AG04450 (cell line): ENCODE data around the gene CENPP. TPM values are rescaled to one million over a fixed set of nuclear protein-coding genes. Genes with fewer than 3 reads are reported as not detected.
"Not testable (repeated sequence)": the region's sequence is repeated elsewhere in the genome, so short reads cannot be mapped to it uniquely, and the experiment has no call there.

Experiments
- CTCF ChIA-PET: fragments of 300-600, 350-600 bp; formaldehyde crosslinking; extraction: SDS; loops from one replicate; lab custom pipeline; 2022; ENCODE audit warnings: antibody characterized with exemption, inconsistent platforms; lab: Charles Lee
- POLR2A ChIA-PET: fragments of 350-600 bp; formaldehyde crosslinking; extraction: SDS; loops from one replicate; lab custom pipeline; 2021; ENCODE audit warnings: antibody characterized with exemption, inconsistent platforms; lab: Yijun Ruan, JAX
- DNase-seq: peaks from one replicate; pipeline ENCODE4 v3.0.0-alpha.2; 2011; ENCODE audit warnings: low read depth, low spot score
- H3K27ac ChIP-seq: one replicate; pipeline ENCODE4 v1.5.1; 2012; ENCODE audit warnings: low read depth, low read length, control low read depth
- H3K27me3 ChIP-seq: one replicate; pipeline ENCODE4 v1.6.0; 2012; ENCODE audit warnings: low read length; ENCODE audit not compliant: control insufficient read depth, insufficient read depth
- H3K4me3 ChIP-seq: 2 replicates; pipeline ENCODE4 v1.5.1; 2011; ENCODE audit warnings: mild to moderate bottlenecking, low read depth, low read length, control low read depth
- H3K9me3 ChIP-seq: 2 replicates; pipeline ENCODE4 v1.5.1; 2012; ENCODE audit warnings: low read length; ENCODE audit not compliant: control insufficient read depth, insufficient read depth
- polyA plus RNA-seq: library from polyadenylated mRNA; depleted of rRNA; stranded (reverse); fragments of >200 nt; gene quantifications from 2 replicates; pipeline ENCODE4 v1.2.3, GENCODE V29; 2011
- TF ChIP-seq, protein P1 (sequence below): IDR thresholded peaks from 2 replicates; pipeline ENCODE4 v1.5.1; 2011; ENCODE audit warnings: low read depth, low read length, control low read depth, inconsistent platforms

The CENPP gene
- polyA plus RNA-seq, 1 experiment = 4.4 TPM

- DNase-seq = no peak
- Histone ChIP-seq H3K27ac (no peak overlapping the region), H3K9me3 (no peaks in the 10 kb centered on the region), H3K27me3 (no peaks in the 10 kb centered on the region), H3K4me3 (no peak overlapping the region)
- CTCF ChIA-PET = no interaction called here
- TF ChIP-seq, protein P1, sequence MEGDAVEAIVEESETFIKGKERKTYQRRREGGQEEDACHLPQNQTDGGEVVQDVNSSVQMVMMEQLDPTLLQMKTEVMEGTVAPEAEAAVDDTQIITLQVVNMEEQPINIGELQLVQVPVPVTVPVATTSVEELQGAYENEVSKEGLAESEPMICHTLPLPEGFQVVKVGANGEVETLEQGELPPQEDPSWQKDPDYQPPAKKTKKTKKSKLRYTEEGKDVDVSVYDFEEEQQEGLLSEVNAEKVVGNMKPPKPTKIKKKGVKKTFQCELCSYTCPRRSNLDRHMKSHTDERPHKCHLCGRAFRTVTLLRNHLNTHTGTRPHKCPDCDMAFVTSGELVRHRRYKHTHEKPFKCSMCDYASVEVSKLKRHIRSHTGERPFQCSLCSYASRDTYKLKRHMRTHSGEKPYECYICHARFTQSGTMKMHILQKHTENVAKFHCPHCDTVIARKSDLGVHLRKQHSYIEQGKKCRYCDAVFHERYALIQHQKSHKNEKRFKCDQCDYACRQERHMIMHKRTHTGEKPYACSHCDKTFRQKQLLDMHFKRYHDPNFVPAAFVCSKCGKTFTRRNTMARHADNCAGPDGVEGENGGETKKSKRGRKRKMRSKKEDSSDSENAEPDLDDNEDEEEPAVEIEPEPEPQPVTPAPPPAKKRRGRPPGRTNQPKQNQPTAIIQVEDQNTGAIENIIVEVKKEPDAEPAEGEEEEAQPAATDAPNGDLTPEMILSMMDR = no peak
- POLR2A ChIA-PET = no interaction called here
These were observed 80.7 kb downstream of the CENPP start for GRCh38 chr9:92406477-92406876.

DNA sequence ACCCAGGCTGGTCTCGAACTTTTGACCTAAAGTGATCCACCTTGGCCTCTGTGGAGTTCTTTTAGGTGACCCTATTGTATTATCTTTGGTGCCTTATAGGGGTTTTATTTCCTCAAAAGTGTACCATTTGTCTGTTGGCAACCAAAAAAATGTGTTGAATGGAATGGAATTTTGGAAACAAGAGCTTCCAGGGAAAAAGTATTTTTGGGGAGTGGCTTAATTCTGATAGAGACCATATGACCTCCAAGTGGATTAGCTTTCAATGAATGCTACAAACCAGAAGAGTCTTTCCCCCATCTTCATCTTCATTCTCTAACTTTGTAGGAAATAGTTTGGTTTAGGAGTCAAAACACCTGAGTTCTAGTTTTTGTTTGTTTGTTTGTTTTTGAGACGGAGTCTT lies 82.1 kb downstream of the CENPP start:
- no peak overlapping the region for H3K27ac ChIP-seq
- H3K4me3 ChIP-seq = no peak overlapping the region
- H3K27me3 ChIP-seq = no peaks in the 10 kb centered on the region
- no peak for DNase-seq
- ChIA-PET POLR2A (no interaction called here), CTCF (no interaction called here)
- TF ChIP-seq, protein P1 = no peak
- no peaks in the 10 kb centered on the region for H3K9me3 ChIP-seq

- Histone ChIP-seq H3K27ac (no peak overlapping the region), H3K27me3 (no peaks in the 10 kb centered on the region), H3K9me3 (no peaks in the 10 kb centered on the region), H3K4me3 (no peak overlapping the region)
- POLR2A ChIA-PET = no interaction called here
- no peak for DNase-seq
- CTCF ChIA-PET = no interaction called here
- TF ChIP-seq, protein P1 = no peak
These were observed 83.2 kb downstream of the CENPP start for GRCh38 chr9:92408747-92409478.

DNA sequence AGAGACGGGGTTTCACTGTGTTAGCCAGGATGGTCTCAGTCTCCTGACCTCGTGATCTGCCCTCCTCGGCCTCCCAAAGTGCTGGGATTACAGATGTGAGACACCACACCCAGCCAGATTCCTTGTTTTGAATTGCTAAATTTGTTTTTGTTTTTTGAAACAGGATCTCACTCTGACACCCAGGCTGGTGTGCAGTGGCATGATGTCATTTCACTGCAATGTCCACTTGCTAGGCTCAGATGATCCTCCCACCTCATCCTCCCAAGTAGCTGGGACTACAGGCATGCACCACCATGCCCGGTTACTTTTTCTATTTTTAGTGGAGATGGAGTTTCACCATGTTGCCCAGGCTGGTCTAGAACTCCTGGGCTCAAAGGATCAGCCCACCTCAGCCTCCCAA lies 85.4 kb downstream of the CENPP start:
- CTCF ChIA-PET = interaction anchor here (1.3 kb wide), 1 partner anchor 67 kb away, joined by 3 read pairs; no protein-coding TSS in a partner anchor

DNA sequence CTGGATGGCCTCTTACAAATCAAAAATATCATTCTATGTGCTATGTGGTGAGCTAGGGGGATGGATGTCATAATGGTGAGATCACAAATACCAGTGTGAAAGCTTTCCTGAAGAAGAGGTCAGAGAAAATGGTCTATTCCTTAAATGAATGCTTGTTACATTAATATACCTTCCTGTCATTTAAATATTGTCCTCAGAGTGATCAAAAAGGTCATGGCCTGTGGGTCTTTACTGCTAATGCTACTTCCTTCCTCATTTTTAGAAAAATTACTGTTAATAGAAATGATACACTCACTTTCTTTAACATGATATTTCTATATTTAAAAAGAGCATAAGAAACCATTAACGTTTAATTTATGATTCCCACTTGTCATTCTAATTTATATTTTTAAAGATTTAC lies 88.8 kb downstream of the CENPP start:
- Histone ChIP-seq H3K27me3 (no peaks in the 10 kb centered on the region), H3K27ac (no peak overlapping the region), H3K4me3 (no peak overlapping the region), H3K9me3 (no peaks in the 10 kb centered on the region)
- TF ChIP-seq, protein P1 = no peak
- POLR2A ChIA-PET = no interaction called here
- DNase-seq = no peak
- CTCF ChIA-PET = no interaction called here

More for the DNA sequence above, 85.4 kb downstream of the CENPP start:
- H3K27ac ChIP-seq, H3K4me3 ChIP-seq, DNase-seq, H3K27me3 ChIP-seq, POLR2A ChIA-PET, H3K9me3 ChIP-seq: not testable (repeated sequence)
